Ovary (tissue), 3 donors: ENCODE data around the gene LTBR.

ENCODE experiments used
- CTCF ChIP-seq, 3 donors: fragments of 450-650 bp in 2 of 3; fragments of 200-600 bp in 1 of 3; IDR thresholded peaks; one replicate each; pipeline versions ENCODE4 v1.5.1 to v1.8.0; 2016 to 2022; ENCODE audit warnings: antibody characterized with exemption in 3 of 3, mild to moderate bottlenecking in 1 of 3
- EP300 ChIP-seq: sonication (generic); formaldehyde crosslinking; IDR thresholded peaks from one replicate; pipeline ENCODE4 v1.6.1; 2017; ENCODE audit warnings: antibody characterized with exemption
- donor health status: DM: no; HTN: no; CAD: no.

- peak; percentile 80 for TF ChIP-seq EP300
- no peak for TF ChIP-seq CTCF (IDR thresholded peaks at IDR 0.05)
Measured at GRCh38 chr12:6430124-6430989, 46.4 kb downstream of the LTBR start.
